ENCODE data around the gene MT3.

MT3 gene

GRCh38 chr16:56589141-56590039, at the start of gene MT3:
TSS of gene MT3 (plus strand) at chr16:56589528. CDS start at chr16:56589591, 63 bp downstream.
- peak within 1 kb of the TSS; percentile 74 for H3K4me3 Mint-ChIP-seq
- peaks cover 2% of the 10 kb centered on the region for H3K9me3 Mint-ChIP-seq
- ATAC-seq: no peak
- peaks cover 53% of the 10 kb centered on the region for H3K27me3 Mint-ChIP-seq
- peaks cover 17% of the 10 kb centered on the region for H3K4me1 Mint-ChIP-seq
- no peak within 1 kb of the TSS for H3K27ac Mint-ChIP-seq
- no peaks in the 10 kb centered on the region for H3K36me3 Mint-ChIP-seq

GRCh38 chr16:56539656-56540055, 49.7 kb upstream of the MT3 start:
- H3K27me3 Mint-ChIP-seq: peaks cover 42% of the 10 kb centered on the region

GRCh38 chr16:56542039-56542438, 47.3 kb upstream of the MT3 start:
- Mint-ChIP-seq H3K4me3 (no peak overlapping the region), H3K27ac (no peak overlapping the region), H3K9me3 (no peaks in the 10 kb centered on the region), H3K27me3 (peaks cover 42% of the 10 kb centered on the region), H3K4me1 (no peaks in the 10 kb centered on the region), H3K36me3 (no peaks in the 10 kb centered on the region)
- no peak for ATAC-seq

More at GRCh38 chr16:56539656-56540055, 49.7 kb upstream of the MT3 start:
- H3K4me1 Mint-ChIP-seq: no peaks in the 10 kb centered on the region
- no peak overlapping the region for H3K27ac Mint-ChIP-seq
- H3K9me3 Mint-ChIP-seq: no peaks in the 10 kb centered on the region
- H3K36me3 Mint-ChIP-seq: no peaks in the 10 kb centered on the region
- no peak for ATAC-seq
- no peak overlapping the region for H3K4me3 Mint-ChIP-seq

GRCh38 chr16:56547120-56547948, 42.0 kb upstream of the MT3 start:
- Mint-ChIP-seq H3K36me3 (no peaks in the 10 kb centered on the region), H3K9me3 (no peaks in the 10 kb centered on the region), H3K27me3 (peaks cover 38% of the 10 kb centered on the region), H3K4me3 (no peak overlapping the region), H3K4me1 (peaks cover 10% of the 10 kb centered on the region), H3K27ac (peak overlapping the region; percentile 39)
- ATAC-seq: no peak

- H3K27me3 Mint-ChIP-seq: peaks cover 35% of the 10 kb centered on the region
- no peaks in the 10 kb centered on the region for H3K36me3 Mint-ChIP-seq
- peaks cover 10% of the 10 kb centered on the region for H3K4me1 Mint-ChIP-seq
- no peak for ATAC-seq
- H3K9me3 Mint-ChIP-seq: no peaks in the 10 kb centered on the region
- H3K27ac Mint-ChIP-seq: peak overlapping the region; percentile 39
- no peak overlapping the region for H3K4me3 Mint-ChIP-seq
Observed at GRCh38 chr16:56547949-56548567, 41.3 kb upstream of the MT3 start.

- no peak overlapping the region for H3K4me3 Mint-ChIP-seq
- H3K27ac Mint-ChIP-seq: no peak overlapping the region
- H3K27me3 Mint-ChIP-seq: peaks cover 37% of the 10 kb centered on the region
- no peaks in the 10 kb centered on the region for H3K36me3 Mint-ChIP-seq
- H3K4me1 Mint-ChIP-seq: peaks cover 10% of the 10 kb centered on the region
- no peak for ATAC-seq
- no peaks in the 10 kb centered on the region for H3K9me3 Mint-ChIP-seq
Observed at GRCh38 chr16:56549161-56549560, 40.2 kb upstream of the MT3 start.

- H3K4me1 Mint-ChIP-seq: peaks cover 10% of the 10 kb centered on the region
- no peak overlapping the region for H3K4me3 Mint-ChIP-seq
- ATAC-seq: no peak
- H3K36me3 Mint-ChIP-seq: no peaks in the 10 kb centered on the region
- peaks cover 44% of the 10 kb centered on the region for H3K27me3 Mint-ChIP-seq
- no peak overlapping the region for H3K27ac Mint-ChIP-seq
- no peaks in the 10 kb centered on the region for H3K9me3 Mint-ChIP-seq
Observed at GRCh38 chr16:56549744-56550385, 39.5 kb upstream of the MT3 start.

- H3K27me3 Mint-ChIP-seq: peaks cover 44% of the 10 kb centered on the region
- peaks cover 10% of the 10 kb centered on the region for H3K4me1 Mint-ChIP-seq
- H3K27ac Mint-ChIP-seq: no peak overlapping the region
- no peaks in the 10 kb centered on the region for H3K9me3 Mint-ChIP-seq
- no peak overlapping the region for H3K4me3 Mint-ChIP-seq
- H3K36me3 Mint-ChIP-seq: no peaks in the 10 kb centered on the region
- no peak for ATAC-seq
Observed at GRCh38 chr16:56551796-56552738, 37.3 kb upstream of the MT3 start.

- no peak overlapping the region for H3K4me3 Mint-ChIP-seq
- peaks cover 52% of the 10 kb centered on the region for H3K27me3 Mint-ChIP-seq
- no peaks in the 10 kb centered on the region for H3K36me3 Mint-ChIP-seq
- no peaks in the 10 kb centered on the region for H3K9me3 Mint-ChIP-seq
- no peak overlapping the region for H3K27ac Mint-ChIP-seq
- no peak for ATAC-seq
- H3K4me1 Mint-ChIP-seq: no peaks in the 10 kb centered on the region
Observed at GRCh38 chr16:56554441-56554840, 34.9 kb upstream of the MT3 start.

- ATAC-seq: no peak
- peaks cover 40% of the 10 kb centered on the region for H3K27me3 Mint-ChIP-seq
- no peaks in the 10 kb centered on the region for H3K36me3 Mint-ChIP-seq
- no peaks in the 10 kb centered on the region for H3K9me3 Mint-ChIP-seq
- no peak overlapping the region for H3K4me3 Mint-ChIP-seq
- H3K27ac Mint-ChIP-seq: no peak overlapping the region
- H3K4me1 Mint-ChIP-seq: no peaks in the 10 kb centered on the region
Observed at GRCh38 chr16:56558024-56558747, 31.1 kb upstream of the MT3 start.

GRCh38 chr16:56559109-56559508, 30.2 kb upstream of the MT3 start:
- Mint-ChIP-seq H3K4me1 (no peaks in the 10 kb centered on the region), H3K27ac (no peak overlapping the region), H3K9me3 (no peaks in the 10 kb centered on the region), H3K4me3 (no peak overlapping the region), H3K36me3 (no peaks in the 10 kb centered on the region), H3K27me3 (peaks cover 31% of the 10 kb centered on the region)
- no peak for ATAC-seq

- Mint-ChIP-seq H3K36me3 (no peaks in the 10 kb centered on the region), H3K27ac (no peak overlapping the region), H3K4me1 (no peaks in the 10 kb centered on the region), H3K27me3 (peaks cover 23% of the 10 kb centered on the region), H3K4me3 (no peak overlapping the region), H3K9me3 (no peaks in the 10 kb centered on the region)
- no peak for ATAC-seq
Observed at GRCh38 chr16:56560447-56560846, 28.9 kb upstream of the MT3 start.

GRCh38 chr16:56561126-56561525, 28.2 kb upstream of the MT3 start:
- Mint-ChIP-seq H3K36me3 (no peaks in the 10 kb centered on the region), H3K27me3 (peaks cover 27% of the 10 kb centered on the region), H3K4me3 (no peak overlapping the region), H3K9me3 (no peaks in the 10 kb centered on the region), H3K4me1 (peaks cover under 1% of the 10 kb centered on the region), H3K27ac (no peak overlapping the region)
- ATAC-seq: no peak
